GM10266 (cell line): ENCODE measurements around the gene PACSIN2.
"Not testable (repeated sequence)": the region's sequence is repeated elsewhere in the genome, so short reads cannot be mapped to it uniquely, and the experiment has no call there.

Source experiments
- DNase-seq: peaks from one replicate; pipeline ENCODE4 v3.0.0; 2012; ENCODE audit errors: extremely low spot score
- CTCF ChIP-seq: IDR thresholded peaks from 2 replicates; pipeline ENCODE4 v1.5.1; 2012; ENCODE audit warnings: mild to moderate bottlenecking, low read depth; ENCODE audit not compliant: control insufficient read depth, insufficient read depth; ENCODE audit errors: missing control alignments

The PACSIN2 gene

GRCh38 chr22:43017525-43018460 is 2.8 kb upstream of the PACSIN2 start:
- no peak for TF ChIP-seq CTCF

GRCh38 chr22:43016150-43016549 is 1.2 kb upstream of the PACSIN2 start:
- DNase-seq, result not testable (repeated sequence)

More at GRCh38 chr22:43017525-43018460, 2.8 kb upstream of the PACSIN2 start:
- no peak for DNase-seq

- no peak for DNase-seq
- TF ChIP-seq CTCF, result no peak
These were observed 711 bp upstream of the PACSIN2 start for GRCh38 chr22:43015677-43016042.

GRCh38 chr22:43014316-43014868 is 557 bp downstream of the PACSIN2 start:
- no peak for TF ChIP-seq CTCF
- peak; percentile 75 for DNase-seq

GRCh38 chr22:43013355-43014315 is 1.3 kb downstream of the PACSIN2 start:
- TF ChIP-seq CTCF, result no peak
- DNase-seq, result peak; percentile 37

- no peak for DNase-seq
These were observed 2.6 kb downstream of the PACSIN2 start for GRCh38 chr22:43012390-43012789.

More at GRCh38 chr22:43012390-43012789, 2.6 kb downstream of the PACSIN2 start:
- no peak for TF ChIP-seq CTCF
